OCI-LY7 (cell line): ENCODE results near the gene HEXIM2. TPM values are rescaled to one million over a fixed set of nuclear protein-coding genes. Genes with fewer than 3 reads are reported as not detected.

Experiments used
- BruUV-seq: library from RNA; stranded (reverse); fragments of 400-500 nt; replicated peaks from 2 replicates; lab custom pipeline; 2021; lab: Mats Ljungman, UMichigan
- CTCF ChIA-PET: fragments of 300-600 bp; sonication (Branson Sonifier 250); formaldehyde crosslinking; loops from one replicate; lab custom pipeline; 2022; ENCODE audit warnings: antibody characterized with exemption; ENCODE audit not compliant: unreplicated experiment; lab: Charles Lee
- POLR2A ChIA-PET: fragments of 300-600 bp; sonication (Branson Sonifier 250); formaldehyde crosslinking; loops from one replicate; lab custom pipeline; 2022; ENCODE audit warnings: antibody characterized with exemption; lab: Charles Lee
- DNase-seq: peaks from one replicate; pipeline ENCODE4 v3.0.0-alpha.2; 2015; ENCODE audit warnings: low spot score
- H2AFZ ChIP-seq: fragments of 200-600 bp; sonication (generic), shearing (Covaris generic); 2 replicates; pipeline ENCODE4 v1.6.1; 2014; ENCODE audit warnings: mild to moderate bottlenecking, antibody characterized with exemption, low read length, moderate library complexity
- H3K27ac ChIP-seq: fragments of 200-600 bp; sonication (generic); 2 replicates; pipeline ENCODE4 v1.5.1; 2014; ENCODE audit warnings: mixed run types, low read depth, mild to moderate bottlenecking, moderate library complexity, low read length, inconsistent platforms; ENCODE audit not compliant: poor library complexity, severe bottlenecking
- H3K36me3 ChIP-seq: fragments of 200-600 bp; sonication (generic); 2 replicates; pipeline ENCODE4 v1.6.1; 2014; ENCODE audit warnings: mild to moderate bottlenecking, antibody characterized with exemption, low read length, moderate library complexity, mixed read lengths; ENCODE audit not compliant: insufficient read depth
- H3K4me1 ChIP-seq: fragments of 200-600 bp; sonication (generic); 2 replicates; pipeline ENCODE4 v1.5.1; 2014; ENCODE audit warnings: mild to moderate bottlenecking, low read length; ENCODE audit not compliant: insufficient read depth, poor library complexity, severe bottlenecking
- H3K4me2 ChIP-seq: fragments of 200-600 bp; sonication (generic); 2 replicates; pipeline ENCODE4 v1.6.1; 2014; ENCODE audit warnings: mild to moderate bottlenecking, low read length
- H3K4me3 ChIP-seq: fragments of 200-600 bp; sonication (generic); 2 replicates; pipeline ENCODE4 v1.5.1; 2014; ENCODE audit warnings: mild to moderate bottlenecking, low read depth, low read length; ENCODE audit not compliant: poor library complexity, severe bottlenecking
- H3K79me2 ChIP-seq: fragments of 200-600 bp; sonication (generic); 2 replicates; pipeline ENCODE4 v1.6.1; 2016; ENCODE audit warnings: low read depth, mild to moderate bottlenecking, low read length, moderate library complexity, mixed read lengths; ENCODE audit not compliant: insufficient read depth
- H3K9me2 ChIP-seq: fragments of 200-600 bp; sonication (generic); 2 replicates; pipeline ENCODE4 v1.6.1; 2016; ENCODE audit warnings: mild to moderate bottlenecking, low read length, mixed read lengths; ENCODE audit not compliant: insufficient read depth
- H3K9me3 ChIP-seq: fragments of 200-600 bp; sonication (generic); 2 replicates; pipeline ENCODE4 v1.6.1; 2014; ENCODE audit warnings: mild to moderate bottlenecking, mixed run types, low read length, mixed read lengths
- H4K20me1 ChIP-seq: fragments of 200-600 bp; sonication (generic); 2 replicates; pipeline ENCODE4 v1.6.1; 2014; ENCODE audit warnings: mild to moderate bottlenecking, antibody characterized with exemption, low read length, moderate library complexity, mixed read lengths; ENCODE audit not compliant: insufficient read depth
- CTCF ChIP-seq: fragments of 200-600 bp; sonication (generic); conservative IDR thresholded peaks from 2 replicates; pipeline ENCODE4 v1.5.1; 2014; ENCODE audit warnings: mild to moderate bottlenecking, antibody characterized with exemption, low read length, moderate library complexity, mixed read lengths
- EZH2phosphoT487 ChIP-seq: fragments of 200-600 bp; sonication (generic); IDR thresholded peaks from 2 replicates; pipeline ENCODE4 v1.6.1; 2018; ENCODE audit warnings: low read depth, borderline replicate concordance, mild to moderate bottlenecking, mixed run types, antibody characterized with exemption, low read length, moderate library complexity, mixed read lengths
- intact Hi-C: fragments of 100-400 bp; cut with micrococcal nuclease; formaldehyde crosslinking; loops from one replicate; pipeline ENCODE4 v1.10.0; 2022; ENCODE audit not compliant: unreplicated experiment
- total RNA-seq, 2 experiments: library from RNA; depleted of rRNA in 1 of 2; stranded (reverse); fragments of >200 nt in 1 of 2; shearing (Covaris generic) in 1 of 2; gene quantifications; 2 replicates each; pipeline ENCODE4 v1.2.3, GENCODE V29; 2014 to 2022

HEXIM2 gene
- total RNA-seq, 2 experiments from 2014 or later: 8.6 to 11.1 TPM

DNA sequence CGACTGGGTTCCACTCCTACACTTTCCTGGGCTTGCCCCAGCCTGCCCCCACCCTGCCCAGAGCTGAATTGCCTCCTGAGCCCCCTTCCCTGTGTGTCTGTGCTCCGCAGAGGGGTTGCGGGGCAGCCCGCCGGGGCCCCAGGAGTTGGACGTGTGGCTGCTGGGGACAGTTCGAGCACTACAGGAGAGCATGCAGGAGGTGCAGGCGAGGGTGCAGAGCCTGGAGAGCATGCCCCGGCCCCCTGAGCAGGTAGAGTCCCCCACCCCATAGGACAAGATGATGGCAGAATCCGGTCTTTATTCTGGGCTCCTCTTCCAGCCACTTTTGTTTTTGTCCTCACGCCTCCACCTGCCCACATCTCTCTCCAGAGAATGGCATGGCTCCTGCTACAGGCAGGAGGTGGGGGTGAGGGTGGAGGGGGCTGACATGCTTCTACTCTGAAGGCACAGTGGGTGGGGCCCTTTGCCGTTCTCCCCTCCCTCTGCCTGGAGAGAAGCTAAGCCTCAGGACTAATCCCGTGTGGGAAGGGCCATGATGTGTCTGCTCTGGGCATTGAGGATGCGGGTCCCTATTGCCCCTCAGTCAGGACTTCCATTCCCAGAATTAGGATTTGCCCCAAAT, 22.7 kb upstream of the HEXIM2 start:
- Histone ChIP-seq H3K4me2 (no peak overlapping the region), H3K9me2 (no peaks in the 10 kb centered on the region), H3K27ac (no peak overlapping the region), H2AFZ (no peak overlapping the region), H3K79me2 (no peaks in the 10 kb centered on the region), H3K9me3 (no peaks in the 10 kb centered on the region), H3K4me3 (no peak overlapping the region), H3K36me3 (no peaks in the 10 kb centered on the region), H4K20me1 (no peaks in the 10 kb centered on the region), H3K4me1 (peaks cover 16% of the 10 kb centered on the region)
- intact Hi-C loops: no loop called here
- no TSS peak for BruUV-seq
- no peak for DNase-seq
- ChIA-PET POLR2A (interaction anchor here (0.6 kb wide), 1 partner anchor 16 kb away, joined by 4 read pairs; no protein-coding TSS in a partner anchor), CTCF (no interaction called here)
- TF ChIP-seq CTCF: no peak

GRCh38 chr17:45139533-45139920, 22.1 kb upstream of the HEXIM2 start:
- Histone ChIP-seq H3K4me3 (no peak overlapping the region), H3K79me2 (no peaks in the 10 kb centered on the region), H3K9me3 (no peaks in the 10 kb centered on the region), H3K9me2 (no peaks in the 10 kb centered on the region), H2AFZ (no peak overlapping the region), H3K27ac (no peak overlapping the region), H3K36me3 (no peaks in the 10 kb centered on the region), H3K4me1 (peaks cover 19% of the 10 kb centered on the region), H3K4me2 (no peak overlapping the region), H4K20me1 (no peaks in the 10 kb centered on the region)
- TF ChIP-seq CTCF: no peak
- TF ChIP-seq EZH2phosphoT487: no peak
- CTCF ChIA-PET: no interaction called here
- TSS peak; percentile 46 for BruUV-seq
- no peak for DNase-seq
- intact Hi-C loops: no loop called here
- POLR2A ChIA-PET: interaction anchor here (0.6 kb wide), 1 partner anchor 16 kb away, joined by 4 read pairs; no protein-coding TSS in a partner anchor

- POLR2A ChIA-PET: interaction anchor here (0.5 to 0.7 kb wide), 2 partner anchors 12 to 80 kb away, joined by 3 to 6 read pairs; no protein-coding TSS in a partner anchor
- intact Hi-C loops: no loop called here
- TF ChIP-seq EZH2phosphoT487 (no peak), CTCF (no peak)
- H3K9me3 ChIP-seq: no peaks in the 10 kb centered on the region
- no peak overlapping the region for H3K27ac ChIP-seq
- H3K9me2 ChIP-seq: no peaks in the 10 kb centered on the region
- no peak overlapping the region for H2AFZ ChIP-seq
- H3K36me3 ChIP-seq: no peaks in the 10 kb centered on the region
- no peaks in the 10 kb centered on the region for H3K79me2 ChIP-seq
- no peaks in the 10 kb centered on the region for H4K20me1 ChIP-seq
- no peak overlapping the region for H3K4me3 ChIP-seq
- no TSS peak for BruUV-seq
- H3K4me1 ChIP-seq: peaks cover 20% of the 10 kb centered on the region
- no peak overlapping the region for H3K4me2 ChIP-seq
- CTCF ChIA-PET: no interaction called here
- no peak for DNase-seq
Measured at GRCh38 chr17:45143094-45143670, 18.5 kb upstream of the HEXIM2 start.
